Activated CD4-positive, alpha-beta T cell treated with anti-CD3 and anti-CD28 coated beads, Interleukin-2, Interleukin-4, amounts not matched to agents 100 ng/mL and 50 ng/mL, durations not matched to agents 16 hours and 8 hours (primary cell): ENCODE measurements around the gene BTLA.
"Not testable (repeated sequence)": the region's sequence is repeated elsewhere in the genome, so short reads cannot be mapped to it uniquely, and the experiment has no call there.

Experiments used
- DNase-seq: peaks from one replicate; pipeline ENCODE4 v3.0.0-alpha.2; 2020; ENCODE audit warnings: low spot score

Gene BTLA, protein sequence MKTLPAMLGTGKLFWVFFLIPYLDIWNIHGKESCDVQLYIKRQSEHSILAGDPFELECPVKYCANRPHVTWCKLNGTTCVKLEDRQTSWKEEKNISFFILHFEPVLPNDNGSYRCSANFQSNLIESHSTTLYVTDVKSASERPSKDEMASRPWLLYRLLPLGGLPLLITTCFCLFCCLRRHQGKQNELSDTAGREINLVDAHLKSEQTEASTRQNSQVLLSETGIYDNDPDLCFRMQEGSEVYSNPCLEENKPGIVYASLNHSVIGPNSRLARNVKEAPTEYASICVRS

DNA sequence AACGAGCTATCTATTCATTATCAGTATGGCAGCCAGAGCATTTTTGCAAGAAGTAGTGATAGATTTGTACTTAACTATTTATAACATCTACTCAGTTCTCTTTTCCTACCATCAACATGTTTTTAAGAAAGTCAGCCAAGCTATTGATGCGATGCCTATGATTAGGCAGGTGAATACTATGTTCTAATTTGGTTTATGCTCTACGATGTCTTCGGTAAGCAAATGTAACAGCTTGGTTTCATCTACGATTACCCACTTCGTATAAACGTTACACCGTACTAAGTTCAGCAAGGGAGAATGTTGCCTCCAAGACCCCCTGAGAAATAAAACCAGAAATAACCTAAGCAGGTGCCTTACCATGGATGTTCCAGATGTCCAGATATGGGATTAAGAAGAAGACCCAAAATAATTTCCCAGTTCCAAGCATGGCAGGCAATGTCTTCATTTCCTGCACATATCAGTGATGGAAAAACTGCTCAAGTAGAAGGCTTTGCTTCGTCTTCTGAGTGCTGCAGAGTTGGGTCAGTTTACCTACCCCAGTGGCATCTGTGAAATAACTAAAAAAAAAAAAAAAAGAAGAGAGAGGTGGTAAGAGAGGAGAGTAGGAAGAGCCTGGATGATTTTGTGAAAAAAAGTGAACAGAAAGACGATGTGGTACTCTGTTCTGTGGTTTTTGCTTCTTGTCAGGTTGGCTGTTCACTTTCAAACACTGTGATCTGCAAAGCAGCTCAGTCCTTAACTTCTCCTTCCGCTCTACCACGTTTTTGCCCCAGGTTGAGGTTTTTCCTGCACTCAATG is at the start of gene BTLA:
BTLA (minus strand) TSS at position 559 of the 798 bp plus-strand sequence; CDS start at position 445, 114 bp downstream.
- DNase-seq: peak; percentile 68

GRCh38 chr3:112546216-112546759 is 47.0 kb upstream of the BTLA start:
- DNase-seq: no peak

DNA sequence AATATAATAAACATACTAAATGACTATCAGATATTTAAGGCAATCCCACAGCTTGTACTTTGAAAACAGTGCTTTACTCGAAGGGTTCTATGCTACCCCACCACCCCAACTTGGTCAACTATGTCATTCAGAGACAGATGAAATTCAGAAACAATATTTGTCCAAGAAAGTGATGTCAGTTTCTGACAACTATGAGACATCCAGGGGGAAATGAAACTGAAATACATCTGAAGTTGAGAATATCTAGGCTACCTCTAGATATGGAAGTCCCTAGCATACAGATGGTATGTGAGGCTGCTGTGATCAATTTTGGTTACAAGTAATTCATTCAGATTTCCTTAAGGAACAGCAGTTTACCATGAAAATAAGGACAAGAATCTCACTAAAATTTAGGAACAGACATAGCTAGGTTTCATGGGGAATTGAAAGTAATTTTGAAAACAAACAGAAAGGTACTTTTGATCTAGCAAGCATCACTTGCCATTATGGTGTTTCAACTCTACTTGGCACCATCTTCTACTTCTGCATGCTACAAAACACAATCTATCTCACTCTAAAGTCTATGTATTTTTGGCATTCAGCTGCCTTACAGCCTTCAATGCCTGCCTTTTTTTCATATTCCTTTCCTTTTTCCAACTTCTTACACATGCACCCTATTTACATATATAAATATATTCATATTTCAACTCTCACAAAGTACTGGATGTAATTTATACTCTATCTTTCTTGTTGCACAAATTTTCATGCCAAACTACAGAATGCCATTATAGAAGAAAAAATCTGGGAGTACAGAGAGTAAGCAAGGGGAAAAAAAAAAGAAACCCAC is 40.8 kb upstream of the BTLA start:
- peak; percentile 11 for DNase-seq

DNA sequence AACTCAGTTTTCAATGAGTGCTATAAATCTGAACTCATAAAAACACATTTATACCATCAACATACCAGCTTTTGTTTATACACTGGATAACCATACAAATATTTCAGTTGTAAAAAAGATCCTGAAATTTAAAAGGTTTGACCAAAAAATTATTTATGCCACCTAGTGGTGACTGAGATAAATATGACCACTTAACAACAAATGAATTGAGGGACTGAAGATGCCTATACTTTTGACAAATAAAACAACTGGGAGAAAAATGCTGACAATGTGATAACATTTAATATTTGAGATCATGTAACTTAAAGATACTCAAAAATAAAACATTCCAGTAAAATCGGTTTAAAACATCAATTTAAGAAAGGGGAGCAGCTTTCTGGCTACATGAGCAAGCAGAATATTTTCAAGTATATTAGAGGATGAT is 32.1 kb upstream of the BTLA start:
- peak; percentile 47 for DNase-seq

DNA sequence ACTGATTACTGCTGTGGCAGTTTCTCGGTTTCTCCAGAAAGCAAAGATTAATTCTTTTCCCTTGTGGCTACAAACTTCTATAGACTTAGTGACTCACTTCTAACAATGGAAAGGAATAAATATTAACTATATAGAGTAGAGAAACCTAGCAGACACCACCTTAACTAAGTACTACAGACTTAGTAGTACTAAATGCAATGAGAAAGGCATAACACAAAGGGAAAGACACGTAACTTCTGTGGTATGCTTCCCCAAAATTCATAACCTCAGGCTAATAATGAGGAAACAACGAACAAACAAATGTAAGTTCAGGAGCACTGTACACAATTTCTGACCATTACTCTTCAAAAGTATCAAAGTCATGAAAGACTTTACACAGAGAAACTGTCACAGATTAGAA is 31.3 kb upstream of the BTLA start:
- no peak for DNase-seq

DNA sequence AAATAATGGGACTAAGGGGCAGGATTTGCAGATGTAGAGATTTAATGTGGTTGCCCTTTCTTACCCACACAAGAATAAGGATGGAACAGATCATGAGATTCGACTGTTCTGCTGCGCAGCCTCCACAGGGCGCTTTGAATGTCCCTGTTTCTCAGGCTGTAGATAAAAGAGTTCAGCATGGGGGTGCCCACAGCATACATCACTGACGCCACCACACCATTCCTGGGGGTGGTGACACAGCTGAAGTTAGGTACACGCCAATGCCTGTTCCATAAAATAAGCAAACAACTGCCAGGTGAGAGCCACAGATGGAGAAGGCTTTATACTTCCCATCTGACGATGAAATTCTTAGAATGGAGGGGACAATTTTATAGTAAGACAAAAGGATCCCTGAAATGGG is 24.9 kb upstream of the BTLA start:
- DNase-seq: not testable (repeated sequence)

DNA sequence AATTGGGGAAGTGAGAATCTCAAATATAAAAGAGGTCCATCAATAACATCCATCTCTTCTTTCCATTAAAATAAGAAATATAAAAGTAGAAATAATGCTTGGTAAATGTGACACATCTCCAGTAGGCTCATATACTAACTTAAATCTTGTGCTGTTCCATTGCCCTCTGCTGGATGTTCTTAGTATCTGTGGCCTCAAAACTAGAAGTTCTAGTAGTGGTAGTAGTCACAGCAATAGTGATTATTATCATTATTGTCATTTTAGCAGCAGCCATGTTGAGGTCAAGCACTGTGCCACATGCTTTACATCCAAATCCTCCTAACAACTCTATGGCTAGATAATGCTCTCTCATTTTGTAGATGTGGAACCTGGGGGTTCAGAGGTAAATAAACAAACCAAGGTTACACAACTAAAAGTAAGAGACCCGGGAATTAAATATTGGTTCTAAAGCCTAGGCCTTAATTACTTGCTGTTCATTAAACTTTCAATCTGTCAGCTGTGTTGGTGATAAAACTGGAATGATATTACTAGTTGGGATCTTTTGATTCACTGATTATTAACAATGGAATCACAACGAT is 20.2 kb upstream of the BTLA start:
- peak; percentile 73 for DNase-seq

GRCh38 chr3:112518970-112519369 is 19.7 kb upstream of the BTLA start:
- DNase-seq: not testable (repeated sequence)

DNA sequence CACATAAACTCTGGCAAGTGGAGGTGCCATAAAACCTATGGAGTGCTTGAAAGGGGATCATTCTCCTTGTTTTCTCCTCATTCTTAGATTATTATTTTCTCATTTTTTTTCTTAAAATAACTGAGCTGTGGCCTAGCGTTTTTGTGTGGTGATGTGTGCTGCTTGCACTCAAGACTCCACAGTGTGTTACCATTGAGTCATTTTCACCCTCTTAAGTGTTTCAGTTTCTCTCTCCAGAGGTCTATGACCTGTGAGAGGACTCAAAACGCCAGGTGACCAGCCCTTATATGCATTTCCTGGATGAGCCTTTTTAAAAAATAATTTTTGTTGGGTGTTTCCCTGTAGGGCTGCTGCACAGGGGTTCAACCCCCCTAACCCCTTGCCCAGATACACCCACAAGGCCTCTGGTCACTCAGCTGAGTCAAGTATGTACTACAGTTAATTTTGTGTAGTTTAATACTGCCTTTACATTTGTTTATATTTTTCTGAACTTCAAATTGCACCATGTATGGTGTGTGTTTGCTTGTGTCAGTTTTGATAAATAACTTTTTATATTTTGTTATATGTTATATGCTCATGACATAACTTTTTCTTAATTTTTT is 15.4 kb upstream of the BTLA start:
- DNase-seq: peak; percentile 74

DNA sequence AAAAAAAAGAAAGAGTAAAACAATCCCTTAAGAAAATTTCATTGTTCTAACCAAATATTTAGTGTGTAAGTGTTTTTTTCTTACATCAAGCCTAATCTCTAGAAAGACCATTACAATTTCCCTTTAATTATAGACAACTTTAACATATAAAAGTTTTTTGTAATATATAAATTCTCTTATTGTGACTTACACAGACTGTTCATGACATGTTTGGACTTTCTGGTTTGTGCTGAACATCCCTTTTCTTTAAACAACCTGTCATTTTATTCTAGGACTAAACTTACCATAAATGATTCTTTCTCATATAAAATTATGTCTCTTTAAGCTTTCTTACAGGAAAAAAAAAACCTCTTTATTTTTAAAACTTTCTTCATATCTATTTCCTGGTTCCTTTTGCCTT is 13.0 kb upstream of the BTLA start:
- DNase-seq: no peak

- no peak for DNase-seq
Observed at GRCh38 chr3:112508860-112509259, 9.6 kb upstream of the BTLA start.

- DNase-seq: no peak
Observed at GRCh38 chr3:112508261-112508660, 9.0 kb upstream of the BTLA start.

- no peak for DNase-seq
Observed at GRCh38 chr3:112505907-112506306, 6.6 kb upstream of the BTLA start.

GRCh38 chr3:112504123-112504522 is 4.9 kb upstream of the BTLA start:
- DNase-seq: no peak

DNA sequence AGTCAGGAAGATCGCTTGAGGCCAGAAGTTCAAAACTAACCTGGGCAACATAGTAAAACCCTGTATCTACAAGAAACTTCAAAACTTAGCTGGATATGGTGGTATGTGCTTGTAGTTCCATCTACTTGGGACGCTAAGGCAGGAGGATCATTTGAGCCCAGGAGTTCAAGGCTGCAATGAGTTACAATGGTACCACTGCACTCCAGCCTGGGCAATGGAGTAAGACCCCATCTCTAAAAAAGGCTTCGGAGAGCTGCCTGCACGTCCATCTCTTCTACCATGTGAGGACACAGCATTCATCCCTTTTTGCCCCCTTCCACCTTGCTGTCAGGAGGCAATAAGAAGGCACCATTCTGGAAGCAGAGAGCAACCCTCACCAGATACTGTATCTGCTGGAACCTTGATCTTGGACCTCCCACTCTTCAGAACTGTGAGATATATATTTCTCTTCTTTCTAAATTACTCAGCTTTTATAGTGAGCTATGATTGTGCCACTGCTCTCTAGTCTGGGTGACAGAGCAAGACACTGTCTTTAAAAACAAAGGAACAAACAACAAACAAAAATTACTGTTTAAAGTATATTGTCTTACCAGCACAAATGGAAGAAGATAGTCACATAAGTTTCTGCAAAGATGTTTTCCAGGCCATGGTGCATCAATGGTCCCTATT is 4.2 kb upstream of the BTLA start:
- DNase-seq: no peak

DNA sequence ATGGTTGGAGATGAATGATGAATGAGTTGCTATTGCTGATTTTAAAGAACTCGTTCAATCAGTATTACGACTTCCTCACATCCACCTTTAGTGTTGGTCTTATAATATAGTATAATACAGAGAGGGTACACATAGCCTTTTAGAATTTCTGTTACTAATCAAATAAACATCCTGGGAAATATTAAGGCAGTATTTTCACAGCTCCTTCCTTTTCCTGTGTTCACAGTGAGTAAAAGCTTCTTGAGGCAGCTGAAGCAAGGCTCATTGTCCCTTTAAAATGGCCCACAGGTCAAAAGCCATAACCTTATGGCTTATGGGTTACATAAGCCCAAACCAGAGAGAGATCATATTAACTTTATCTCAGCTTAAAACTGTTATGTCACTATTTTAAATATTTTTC is 1.3 kb upstream of the BTLA start:
- no peak for DNase-seq

DNA sequence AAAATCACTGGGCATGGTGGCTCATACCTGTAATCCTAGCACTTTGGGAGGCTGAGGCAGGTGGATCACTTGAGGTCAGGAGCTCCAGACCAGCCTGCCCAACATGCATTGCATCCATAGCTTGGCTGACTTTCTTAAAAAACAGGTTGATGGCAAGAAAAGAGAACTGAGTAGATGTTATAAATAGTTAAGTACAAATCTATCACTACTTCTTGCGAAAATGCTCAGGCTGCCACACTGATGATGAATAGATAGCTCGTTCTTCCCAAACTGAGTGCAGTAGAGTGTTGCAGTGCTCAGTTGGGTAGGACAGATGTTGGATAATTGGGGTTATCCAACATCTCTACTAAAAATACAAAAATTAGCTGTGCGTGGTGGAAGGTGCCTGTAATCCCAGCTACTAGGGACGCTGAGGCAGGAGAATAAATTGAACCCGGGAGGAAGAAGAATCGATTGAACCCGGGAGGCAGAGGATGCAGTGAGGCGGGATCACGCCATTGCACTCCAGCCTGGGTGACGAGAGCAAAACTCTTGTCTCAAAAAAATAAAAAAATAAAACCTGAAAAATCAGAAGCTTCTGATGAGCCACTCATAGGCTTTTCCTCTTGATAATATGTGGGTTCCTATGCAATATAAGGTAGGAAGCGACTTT is 1.2 kb downstream of the BTLA start:
- peak; percentile 27 for DNase-seq

- DNase-seq: no peak
Observed at GRCh38 chr3:112496366-112497067, 2.8 kb downstream of the BTLA start.

DNA sequence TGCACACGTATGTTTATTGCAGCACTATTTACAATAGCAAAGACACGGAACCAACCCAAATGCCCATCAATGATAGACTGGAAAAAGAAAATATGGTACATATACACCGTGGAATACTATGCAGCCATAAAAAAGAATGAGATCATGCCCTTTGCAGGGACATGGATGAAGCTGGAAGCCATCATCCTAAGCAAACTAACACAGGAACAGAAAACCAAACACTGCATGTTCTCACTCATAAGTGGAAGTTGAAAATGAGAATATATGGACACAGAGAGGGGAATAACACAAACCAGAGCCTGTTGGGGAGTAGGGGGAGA is 4.9 kb downstream of the BTLA start:
- not testable (repeated sequence) for DNase-seq

GRCh38 chr3:112492124-112492523 is 7.1 kb downstream of the BTLA start:
- no peak for DNase-seq
